ENCODE results near the gene DRG1.
"Not testable (repeated sequence)": the region's sequence is repeated elsewhere in the genome, so short reads cannot be mapped to it uniquely, and the experiment has no call there.

Gene DRG1

GRCh38 chr22:31442768-31443489 lies 43.5 kb downstream of the DRG1 start:
- no peak for DNase-seq (ENCODE audit: low spot score)

- DNase-seq (ENCODE audit: low spot score) = no peak
Observed at GRCh38 chr22:31443516-31443915, 44.1 kb downstream of the DRG1 start.

- DNase-seq (ENCODE audit: low spot score) = no peak
Observed at GRCh38 chr22:31445642-31446041, 46.2 kb downstream of the DRG1 start.

DNA sequence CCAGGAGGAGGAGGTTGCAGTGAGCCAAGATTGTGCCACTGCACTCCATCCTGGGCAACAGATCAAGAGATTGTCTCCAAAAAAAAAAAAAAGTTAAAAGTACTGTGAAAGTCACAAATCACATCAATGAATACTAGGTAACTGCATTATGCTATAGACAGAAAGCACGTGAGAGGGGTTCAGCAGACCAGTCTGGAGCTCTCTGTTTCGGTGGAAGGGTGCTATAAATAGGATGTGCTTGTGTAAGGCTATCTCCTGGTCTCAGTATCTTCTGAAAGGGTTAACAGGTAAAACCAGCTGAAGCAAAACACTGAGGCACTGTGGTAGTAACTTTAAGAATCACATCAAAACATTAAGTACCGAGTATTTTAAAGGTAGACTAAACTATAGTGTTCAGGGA lies 46.8 kb downstream of the DRG1 start:
- DNase-seq (ENCODE audit: low spot score) = no peak

GRCh38 chr22:31446767-31447166 lies 47.4 kb downstream of the DRG1 start:
- no peak for DNase-seq (ENCODE audit: low spot score)

DNA sequence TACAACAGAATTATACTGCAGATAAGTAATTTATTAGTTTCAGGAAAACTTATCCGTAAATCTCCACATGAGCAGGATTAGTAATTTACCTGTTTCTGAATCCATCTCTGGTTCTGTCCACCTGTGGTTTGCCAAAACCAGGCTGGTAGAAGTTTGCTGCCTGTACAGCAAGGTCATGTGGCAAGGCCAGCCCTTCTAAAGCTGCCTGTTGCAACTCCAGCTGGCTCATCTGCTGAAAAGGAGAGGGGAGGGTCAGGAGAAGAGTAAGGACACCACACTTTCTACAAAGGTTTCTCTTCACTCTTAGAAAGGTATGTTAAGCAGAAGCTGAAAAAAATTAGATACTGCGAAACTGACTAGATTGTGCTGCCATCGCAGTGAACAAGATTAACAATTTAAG lies 47.9 kb downstream of the DRG1 start:
- no peak for DNase-seq (ENCODE audit: low spot score)

DNA sequence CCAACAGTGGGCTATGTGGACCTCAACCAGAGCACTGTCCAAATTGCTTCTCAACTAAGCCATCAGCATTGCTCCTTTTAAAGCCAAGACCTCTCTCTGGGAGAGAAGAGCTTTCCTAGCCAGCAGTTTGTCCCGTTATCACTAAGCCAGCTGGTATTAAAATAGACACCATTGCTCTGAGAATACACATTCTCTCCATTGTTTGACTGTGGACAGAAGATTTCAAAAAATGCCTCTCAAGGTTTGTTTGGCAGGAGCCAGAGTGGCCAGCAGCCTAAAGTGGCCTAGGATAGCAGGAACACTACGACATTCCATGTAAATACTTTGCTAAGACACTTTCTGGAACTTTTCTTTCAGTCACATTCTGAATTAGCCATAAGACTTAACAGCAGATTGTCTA lies 49.0 kb downstream of the DRG1 start:
- no peak for DNase-seq (ENCODE audit: low spot score)

DNA sequence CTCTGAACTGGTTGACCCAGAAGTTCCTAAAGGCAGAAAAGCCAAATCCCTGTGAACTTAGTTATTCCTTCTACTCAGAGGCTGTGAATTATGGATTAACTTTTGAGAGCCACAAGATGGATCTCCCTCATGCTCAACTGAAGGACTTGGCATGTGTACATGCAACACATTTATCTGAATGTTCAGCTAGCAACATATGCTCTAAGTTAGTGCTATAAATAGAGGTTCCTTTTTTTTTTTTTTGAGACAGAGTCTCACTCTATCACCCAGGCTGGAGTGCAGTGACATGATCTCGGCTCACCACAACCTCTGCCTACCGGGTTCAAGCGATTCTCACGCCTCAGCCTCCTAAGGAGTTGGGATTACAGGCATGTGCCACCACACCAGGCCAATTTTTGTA lies 50.1 kb downstream of the DRG1 start:
- DNase-seq (ENCODE audit: low spot score) = peak; percentile 30

DNA sequence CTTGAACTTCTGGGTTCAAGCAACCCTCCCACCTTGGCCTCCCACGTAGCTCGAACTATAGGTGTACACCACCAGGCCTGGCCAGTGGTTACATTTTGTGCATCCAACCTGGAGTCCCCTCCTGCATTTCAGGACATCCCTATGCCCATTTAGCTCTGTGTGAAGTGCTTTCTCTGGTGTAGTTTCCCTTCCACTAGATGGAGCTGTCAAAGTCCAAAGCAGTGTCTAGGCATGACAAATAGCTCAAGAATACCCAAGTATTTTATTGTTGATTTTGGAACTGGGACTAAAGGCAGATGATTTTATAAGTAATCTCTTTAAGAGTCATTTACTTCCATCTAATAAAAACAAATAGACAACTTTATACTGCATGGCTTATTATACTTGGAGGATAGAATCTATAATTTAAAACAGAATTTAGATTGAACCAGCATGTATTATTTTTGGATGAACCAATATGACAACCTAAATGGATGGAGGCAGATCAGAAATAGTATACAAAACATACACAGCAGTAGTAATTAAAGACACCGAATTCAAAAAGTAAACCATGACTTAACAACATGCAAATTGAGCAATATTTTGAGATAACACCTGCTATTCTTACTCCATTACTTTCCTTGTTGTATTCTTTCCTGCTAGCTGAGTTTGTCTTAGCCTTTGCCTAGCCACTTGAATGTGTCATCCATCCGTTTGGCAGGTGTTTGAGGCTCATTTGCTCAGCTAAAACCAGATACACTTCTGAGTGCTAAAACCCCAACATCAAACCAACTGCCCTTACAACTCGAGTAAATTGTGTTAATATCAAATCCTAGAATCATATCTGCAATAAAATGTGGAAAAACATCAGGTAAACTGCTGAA lies 52.5 kb downstream of the DRG1 start:
- peak; percentile 10 for DNase-seq (ENCODE audit: low spot score)

GRCh38 chr22:31461699-31462098 lies 62.3 kb downstream of the DRG1 start:
- no peak for DNase-seq (ENCODE audit: low spot score)

DNA sequence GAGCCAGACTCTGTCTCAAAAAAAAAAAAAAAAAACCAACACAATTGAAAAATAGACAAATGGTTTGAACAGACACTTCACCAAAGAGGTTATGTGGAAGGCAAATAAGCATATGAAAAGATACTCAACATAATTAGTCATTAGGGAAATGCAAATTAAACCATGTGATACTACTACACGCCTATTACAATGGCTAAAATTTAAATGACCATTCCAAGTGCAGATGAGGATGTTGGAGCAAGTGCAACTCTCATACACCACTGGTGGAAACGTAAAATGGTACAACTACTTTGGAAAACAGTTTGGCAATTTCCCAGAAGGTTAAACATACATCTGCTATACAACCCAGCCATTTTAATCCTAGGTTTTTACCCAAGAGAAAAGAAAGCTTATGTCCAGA lies 65.9 kb downstream of the DRG1 start:
- no peak for DNase-seq (ENCODE audit: low spot score)

GRCh38 chr22:31474743-31475142 lies 75.3 kb downstream of the DRG1 start:
- no peak for DNase-seq (ENCODE audit: low spot score)

DNA sequence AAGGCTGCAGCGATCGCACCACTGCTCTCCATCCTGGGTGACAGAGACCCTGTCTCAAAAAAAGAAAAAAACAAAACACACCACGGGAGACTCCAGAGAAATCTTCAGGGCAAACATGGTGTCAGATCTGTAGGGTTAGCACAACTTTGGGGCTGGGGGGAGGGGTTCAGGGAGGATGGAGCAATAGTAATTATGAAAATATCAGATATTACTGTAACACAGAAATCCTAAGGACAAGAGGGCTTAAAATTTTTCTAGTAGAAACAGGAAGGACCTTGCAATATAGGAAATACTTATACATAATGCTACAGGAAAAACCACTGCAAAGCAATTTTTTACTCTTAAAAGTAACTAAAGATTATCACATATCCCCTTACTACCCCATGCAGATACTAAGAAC lies 76.4 kb downstream of the DRG1 start:
- no peak for DNase-seq (ENCODE audit: low spot score)

GRCh38 chr22:31477329-31477728 lies 77.9 kb downstream of the DRG1 start:
- no peak for DNase-seq (ENCODE audit: low spot score)

DNA sequence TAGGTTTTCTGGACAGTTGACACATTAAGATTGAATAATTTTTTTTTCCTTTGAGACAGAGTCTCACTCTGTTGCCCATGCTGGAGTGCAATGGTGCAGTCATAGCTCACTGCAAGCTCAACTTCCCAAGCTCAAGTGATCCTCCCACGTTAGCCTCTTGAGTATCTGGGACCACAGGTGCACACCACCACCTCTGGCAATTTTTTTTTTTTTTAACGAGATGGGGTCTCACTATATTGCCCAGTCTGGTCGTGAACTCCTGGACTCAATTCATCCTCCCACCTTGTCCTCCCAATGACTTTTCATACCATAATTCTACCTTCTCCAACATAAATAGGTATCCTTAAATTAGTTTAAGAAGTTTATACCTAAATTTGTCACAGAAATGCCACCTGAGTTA lies 81.7 kb downstream of the DRG1 start:
- DNase-seq (ENCODE audit: low spot score) = no peak

GRCh38 chr22:31482470-31482869 lies 83.1 kb downstream of the DRG1 start:
- not testable (repeated sequence) for DNase-seq (ENCODE audit: low spot score)
